Activated CD4-positive, alpha-beta T cell treated with anti-CD3 and anti-CD28 coated beads, Interleukin-2, Interleukin-6, amounts not matched to agents 100 ng/mL and 50 ng/mL, durations not matched to agents 16 hours and 8 hours (primary cell): ENCODE measurements around the gene CCDC24.

Source experiments
- DNase-seq: peaks from one replicate; pipeline ENCODE4 v3.0.0-alpha.2; 2020

CCDC24 gene

GRCh38 chr1:44027320-44027719, 35.9 kb downstream of the CCDC24 start:
- no peak for DNase-seq

DNA sequence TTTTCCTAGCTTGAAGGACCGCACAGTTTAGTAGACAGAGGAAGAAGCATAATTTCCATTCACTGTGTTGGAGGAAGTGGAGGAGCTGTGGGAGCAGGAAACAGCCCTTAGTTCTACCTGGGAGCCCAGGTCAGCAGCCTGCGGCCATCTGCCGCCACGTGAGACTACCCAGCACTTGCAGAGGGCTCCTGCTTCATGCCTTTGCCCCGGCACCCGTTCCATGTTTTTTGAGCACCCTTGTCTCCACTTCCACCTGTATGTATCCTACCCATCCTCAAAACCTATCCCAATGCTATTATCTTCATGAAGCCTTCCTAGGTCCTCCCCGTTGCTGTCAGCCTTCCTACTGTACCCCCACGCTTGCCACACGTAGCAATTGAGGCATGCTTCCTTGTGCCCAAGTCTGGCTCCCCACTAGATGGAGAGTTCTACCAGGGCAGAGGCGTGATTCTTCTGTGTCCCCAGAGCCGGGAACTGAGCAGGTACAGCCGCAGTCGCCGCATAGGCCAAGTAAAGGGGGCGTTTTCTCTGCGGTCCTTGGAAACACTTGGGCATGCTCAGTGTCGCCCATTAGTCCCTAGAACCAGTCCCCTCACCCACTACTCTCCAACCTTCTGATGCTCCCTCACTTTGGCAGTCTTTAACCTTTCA, 38.0 kb downstream of the CCDC24 start:
- no peak for DNase-seq

- peak; percentile 92 for DNase-seq
Observed at GRCh38 chr1:44029911-44030604, 38.7 kb downstream of the CCDC24 start.

GRCh38 chr1:44030605-44031251, 39.3 kb downstream of the CCDC24 start:
- peak; percentile 41 for DNase-seq

- peak; percentile 45 for DNase-seq
Observed at GRCh38 chr1:44031252-44032169, 40.1 kb downstream of the CCDC24 start, which contains the start of gene SLC6A9. TSS of gene SLC6A9 (minus strand) at chr1:44031462. CDS start at chr1:44024277, 7,185 bp downstream.

- DNase-seq: no peak
Observed at GRCh38 chr1:44032170-44032790, 40.9 kb downstream of the CCDC24 start.

- DNase-seq: no peak
Observed at GRCh38 chr1:44033041-44033575, 41.7 kb downstream of the CCDC24 start.

DNA sequence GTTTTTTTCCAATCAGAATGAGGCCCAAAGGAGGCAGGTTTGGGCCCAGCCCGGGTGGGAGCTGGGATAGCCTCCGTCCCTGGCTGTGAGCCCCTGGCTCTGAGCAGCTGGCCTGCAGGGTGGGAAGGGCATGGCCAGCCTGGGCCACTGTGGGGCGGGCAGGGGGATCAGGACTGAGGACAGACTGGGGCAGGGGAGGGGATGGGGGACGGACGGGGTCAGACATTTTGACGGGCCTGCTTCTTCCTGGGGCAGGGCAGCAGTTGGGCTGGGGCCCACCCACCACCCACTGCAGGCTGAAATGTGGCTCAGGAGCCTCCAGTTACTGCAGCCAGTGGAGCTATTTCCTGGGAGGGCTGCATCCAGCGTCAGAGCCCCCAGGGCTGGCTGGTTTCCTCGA, 42.4 kb downstream of the CCDC24 start:
- DNase-seq: no peak

DNA sequence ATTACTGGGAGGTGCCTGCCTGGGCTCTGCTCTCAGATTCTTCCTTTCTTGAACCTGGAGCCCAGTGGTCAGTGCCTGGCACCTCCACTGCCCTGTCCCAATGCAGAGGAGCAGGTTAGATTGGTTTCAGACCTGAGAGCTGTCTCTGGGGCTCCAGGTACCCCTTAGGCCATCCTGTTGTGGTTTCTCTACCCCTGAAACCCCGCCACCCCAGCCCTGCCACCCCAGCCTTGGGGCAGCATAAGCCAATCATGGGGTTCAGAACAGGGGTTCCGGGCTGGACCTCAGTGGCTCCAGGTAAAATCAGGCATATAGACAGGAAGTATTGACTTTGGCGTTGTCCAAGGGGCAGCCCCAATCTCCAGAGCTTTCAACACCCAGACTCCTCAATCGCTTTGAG, 43.0 kb downstream of the CCDC24 start:
- DNase-seq: no peak

DNA sequence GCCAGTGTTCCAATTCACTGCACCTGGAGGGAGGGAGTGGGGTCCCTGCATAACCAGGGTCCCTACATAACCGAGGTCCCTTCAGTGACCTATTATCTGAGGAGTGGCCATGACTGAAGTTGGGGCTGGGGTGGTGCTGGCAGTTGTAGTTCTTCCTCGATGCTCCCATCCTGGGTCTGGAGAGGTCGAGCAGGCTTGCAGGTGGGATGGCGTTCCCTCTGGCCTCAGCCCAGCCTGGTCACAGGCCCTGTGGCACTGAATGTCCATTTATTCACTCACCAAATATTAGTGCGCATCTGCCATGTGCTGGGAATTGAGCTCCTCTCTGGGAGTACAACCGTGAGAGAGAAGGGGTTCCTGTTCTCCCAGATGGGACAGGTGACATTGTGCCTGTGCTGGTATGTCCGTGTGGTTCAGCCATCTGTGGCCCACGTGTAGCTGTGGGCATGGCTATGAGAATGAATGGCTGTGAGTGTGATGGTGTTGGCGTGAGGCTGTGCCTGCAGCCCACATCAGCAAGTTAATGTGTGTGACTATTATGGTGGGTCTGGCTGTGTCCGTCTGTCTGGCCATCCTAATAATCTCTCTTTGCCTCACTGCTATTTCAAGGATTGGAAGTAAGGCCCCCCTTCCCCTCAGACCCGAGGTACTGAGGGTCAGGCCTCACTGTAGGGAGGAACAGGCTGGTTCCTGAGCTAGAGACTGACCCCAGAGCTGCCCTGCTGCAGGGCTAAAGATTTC, 43.7 kb downstream of the CCDC24 start:
- DNase-seq: no peak

GRCh38 chr1:44035726-44036408, 44.5 kb downstream of the CCDC24 start:
- no peak for DNase-seq

- peak; percentile 76 for DNase-seq
Observed at GRCh38 chr1:44036409-44037139, 45.2 kb downstream of the CCDC24 start.

DNA sequence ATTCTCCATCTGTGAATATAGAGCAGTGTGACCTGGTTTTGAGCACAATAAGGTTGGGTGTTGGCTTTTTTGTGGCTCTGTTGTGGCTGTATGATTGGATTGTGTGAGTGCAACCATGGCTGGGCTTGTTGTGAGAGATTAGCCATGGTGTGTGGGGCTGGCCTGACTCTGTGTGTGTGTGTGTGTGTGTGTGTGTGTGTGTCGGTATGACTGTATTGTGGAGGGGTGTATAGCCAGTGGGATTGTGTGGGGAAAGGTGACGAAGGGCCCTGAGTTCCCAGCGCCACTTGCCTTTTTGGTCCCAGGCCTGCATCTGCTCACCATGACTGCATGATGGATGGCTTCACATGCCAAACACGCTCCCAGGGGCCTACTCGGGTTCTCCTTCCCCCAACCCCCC, 45.8 kb downstream of the CCDC24 start:
- no peak for DNase-seq

DNA sequence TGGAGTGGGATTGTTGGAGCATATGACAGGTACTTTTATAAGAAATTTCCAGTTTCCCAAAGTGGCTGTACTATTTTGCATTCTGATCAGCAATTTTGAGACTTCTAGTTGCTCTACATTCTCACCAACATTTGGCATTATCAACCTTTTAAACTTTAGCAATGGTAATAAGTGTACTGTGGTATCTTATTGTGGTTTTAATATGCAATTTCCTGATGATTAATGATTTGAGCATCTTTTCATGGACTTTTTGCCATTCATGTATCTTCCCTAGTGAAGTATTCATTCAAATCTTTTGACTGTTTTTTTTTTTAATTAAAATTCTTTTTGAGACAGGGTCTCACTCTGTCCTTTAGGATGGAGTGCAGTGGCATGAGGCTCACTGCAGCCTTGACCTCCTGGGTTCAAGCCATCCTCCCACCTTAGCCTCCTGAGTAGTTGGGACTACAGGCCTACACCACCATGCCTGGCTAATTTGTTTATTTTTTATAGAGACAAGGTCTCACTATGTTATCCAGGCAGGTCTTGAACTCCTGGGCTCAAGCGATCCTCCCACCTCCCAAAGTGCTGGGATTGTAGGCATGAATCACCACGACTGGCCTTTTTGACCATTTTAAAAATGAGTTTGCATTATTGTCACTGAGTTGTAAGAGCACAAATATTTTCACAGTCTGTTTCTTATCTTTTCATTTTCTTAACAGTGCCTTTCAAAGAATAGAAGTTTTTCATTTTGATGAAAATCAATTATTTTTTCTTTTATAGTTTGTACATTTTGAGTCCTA, 47.7 kb downstream of the CCDC24 start:
- DNase-seq: no peak

- DNase-seq: no peak
Observed at GRCh38 chr1:44040418-44040817, 49.0 kb downstream of the CCDC24 start.

DNA sequence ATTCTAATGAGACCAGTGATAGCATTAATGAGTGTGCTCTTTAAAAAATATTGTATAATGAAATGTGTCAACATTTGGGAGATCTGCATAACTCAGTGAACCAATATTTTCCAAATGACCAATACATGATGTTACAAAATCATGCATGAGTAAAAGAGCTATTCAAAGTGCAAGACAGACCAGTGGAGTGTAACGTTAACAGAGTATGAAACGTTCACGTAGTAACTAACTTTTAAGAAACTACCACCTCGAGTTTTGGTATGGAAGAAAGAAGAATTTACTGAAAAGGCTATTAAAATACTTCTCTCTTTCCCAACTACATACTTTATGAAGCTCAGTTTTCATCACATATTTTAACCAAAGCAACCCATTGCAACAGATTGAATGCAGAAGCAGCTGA, 49.4 kb downstream of the CCDC24 start:
- no peak for DNase-seq

DNA sequence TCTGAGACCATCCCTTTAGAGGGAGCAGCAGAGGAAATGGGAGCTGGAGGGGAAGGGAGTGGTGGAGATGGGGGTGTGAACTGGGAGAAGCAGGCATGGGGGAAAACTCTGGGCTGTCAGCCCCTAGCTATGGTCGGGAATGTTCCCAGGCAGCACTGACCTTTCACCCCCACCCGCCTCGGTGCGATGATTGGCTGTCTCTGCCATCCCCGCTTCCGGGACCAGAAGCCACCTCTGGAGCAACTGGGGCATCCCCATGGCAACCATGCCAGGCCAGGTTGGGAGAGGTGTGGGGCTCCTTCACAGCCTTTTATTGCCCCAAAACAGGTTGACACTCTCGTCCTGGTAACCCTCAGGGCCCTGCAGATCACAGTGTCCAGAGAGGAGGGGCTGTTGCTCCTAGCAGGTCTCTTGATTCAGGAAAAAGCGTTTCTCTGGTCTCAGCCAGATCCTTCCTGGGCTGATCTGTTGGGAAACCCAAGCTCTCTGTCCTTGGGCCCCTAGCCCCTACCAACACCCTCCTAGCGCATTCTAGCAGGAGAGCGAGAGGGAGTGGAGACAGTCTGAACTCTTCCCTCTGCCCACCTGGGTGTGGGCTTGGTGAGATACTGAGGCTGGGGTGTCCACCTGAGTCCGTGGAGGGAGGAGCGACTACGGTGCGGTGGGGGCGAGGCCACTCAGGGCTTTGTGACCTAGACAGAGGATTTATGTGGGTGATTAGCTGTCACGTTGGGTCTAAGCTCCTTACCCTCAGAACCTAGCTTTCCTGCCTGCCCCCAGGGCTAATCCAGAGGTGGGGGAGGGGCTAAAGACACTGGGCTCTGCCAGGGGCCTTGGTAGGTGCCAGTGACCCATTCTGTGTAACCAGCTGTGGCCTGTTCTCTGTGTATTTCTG, 52.0 kb downstream of the CCDC24 start:
- DNase-seq: no peak
